ENCODE results near the gene MAP2K3.

- no peak for TF ChIP-seq CTCF (conservative IDR thresholded peaks at IDR 0.05 in 1 of 2, IDR thresholded peaks at IDR 0.05 in 1 of 2; ENCODE audit: low read depth in 1 of 2, low read length in 2 of 2)
- TF ChIP-seq EZH2 (IDR thresholded peaks at IDR 0.05; ENCODE audit: low read length, missing control alignments), result no peak
Measured at GRCh38 chr17:21242026-21242697, 42.3 kb upstream of the MAP2K3 start.
